ENCODE data around the gene TBCD.

GRCh38 chr17:82826211-82826610 lies 74.3 kb downstream of the TBCD start:
- TF ChIP-seq CTCF (IDR thresholded peaks at IDR 0.05; ENCODE audit: low read length) (no peak), EZH2 (optimal IDR thresholded peaks at IDR 0.05; ENCODE audit: low read depth, low read length) (no peak), EZH2phosphoT487 (IDR thresholded peaks at IDR 0.05; ENCODE audit: low read length) (no peak)
